Measurements from ENCODE around the gene MYL12B. TPM values are rescaled to one million over a fixed set of nuclear protein-coding genes. Genes with fewer than 3 reads are reported as not detected.

Gene MYL12B
- total RNA-seq, 1 donor from 2014 or later = 214 TPM

DNA sequence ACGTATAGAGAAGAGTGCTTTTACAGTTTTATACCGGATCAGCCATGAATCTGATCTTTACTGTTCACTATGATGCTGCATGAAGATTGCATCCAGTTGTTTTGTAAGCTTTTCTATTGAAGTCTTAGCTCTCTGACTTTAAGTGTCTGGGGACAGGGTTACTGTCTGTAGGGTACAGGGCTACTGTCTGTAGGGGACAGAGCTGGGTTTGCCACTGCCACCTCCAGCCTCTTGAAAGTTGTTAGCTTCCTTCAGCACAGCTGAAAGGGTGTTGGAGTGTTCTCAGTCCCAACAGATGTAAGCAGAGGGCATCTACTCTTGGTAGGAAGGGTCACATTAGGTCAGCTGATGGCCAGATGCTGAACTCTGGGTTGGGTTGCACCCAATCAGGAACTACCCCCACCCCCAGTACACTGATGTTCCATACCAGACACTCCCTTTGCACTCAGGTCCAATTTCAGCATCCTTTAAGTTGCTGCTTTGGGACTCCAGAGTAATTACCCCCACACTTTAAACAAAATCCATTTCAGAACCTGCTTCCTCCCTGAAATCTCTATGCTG is 58.0 kb downstream of the MYL12B start:
- DNase-seq (ENCODE audit: extremely low spot score in 2 of 2) = no peak
- no peak overlapping the region for H3K4me3 ChIP-seq
- intact Hi-C loops (cut with DNase I) = no loop called here
- H3K4me1 ChIP-seq = no peaks in the 10 kb centered on the region
- TF ChIP-seq, protein P1, sequence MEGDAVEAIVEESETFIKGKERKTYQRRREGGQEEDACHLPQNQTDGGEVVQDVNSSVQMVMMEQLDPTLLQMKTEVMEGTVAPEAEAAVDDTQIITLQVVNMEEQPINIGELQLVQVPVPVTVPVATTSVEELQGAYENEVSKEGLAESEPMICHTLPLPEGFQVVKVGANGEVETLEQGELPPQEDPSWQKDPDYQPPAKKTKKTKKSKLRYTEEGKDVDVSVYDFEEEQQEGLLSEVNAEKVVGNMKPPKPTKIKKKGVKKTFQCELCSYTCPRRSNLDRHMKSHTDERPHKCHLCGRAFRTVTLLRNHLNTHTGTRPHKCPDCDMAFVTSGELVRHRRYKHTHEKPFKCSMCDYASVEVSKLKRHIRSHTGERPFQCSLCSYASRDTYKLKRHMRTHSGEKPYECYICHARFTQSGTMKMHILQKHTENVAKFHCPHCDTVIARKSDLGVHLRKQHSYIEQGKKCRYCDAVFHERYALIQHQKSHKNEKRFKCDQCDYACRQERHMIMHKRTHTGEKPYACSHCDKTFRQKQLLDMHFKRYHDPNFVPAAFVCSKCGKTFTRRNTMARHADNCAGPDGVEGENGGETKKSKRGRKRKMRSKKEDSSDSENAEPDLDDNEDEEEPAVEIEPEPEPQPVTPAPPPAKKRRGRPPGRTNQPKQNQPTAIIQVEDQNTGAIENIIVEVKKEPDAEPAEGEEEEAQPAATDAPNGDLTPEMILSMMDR (IDR thresholded peaks at IDR 0.05) = no peak
- TF ChIP-seq POLR2A (IDR thresholded peaks at IDR 0.05) (no peak), POLR2AphosphoS5 (IDR thresholded peaks at IDR 0.05; ENCODE audit: insufficient read depth in 1 of 2, low read depth in 1 of 2) (no peak)
- no peaks in the 10 kb centered on the region for H3K36me3 ChIP-seq
- no peaks in the 10 kb centered on the region for H3K9me3 ChIP-seq
- H3K27me3 ChIP-seq = no peaks in the 10 kb centered on the region
- H3K27ac ChIP-seq = no peak overlapping the region

DNA sequence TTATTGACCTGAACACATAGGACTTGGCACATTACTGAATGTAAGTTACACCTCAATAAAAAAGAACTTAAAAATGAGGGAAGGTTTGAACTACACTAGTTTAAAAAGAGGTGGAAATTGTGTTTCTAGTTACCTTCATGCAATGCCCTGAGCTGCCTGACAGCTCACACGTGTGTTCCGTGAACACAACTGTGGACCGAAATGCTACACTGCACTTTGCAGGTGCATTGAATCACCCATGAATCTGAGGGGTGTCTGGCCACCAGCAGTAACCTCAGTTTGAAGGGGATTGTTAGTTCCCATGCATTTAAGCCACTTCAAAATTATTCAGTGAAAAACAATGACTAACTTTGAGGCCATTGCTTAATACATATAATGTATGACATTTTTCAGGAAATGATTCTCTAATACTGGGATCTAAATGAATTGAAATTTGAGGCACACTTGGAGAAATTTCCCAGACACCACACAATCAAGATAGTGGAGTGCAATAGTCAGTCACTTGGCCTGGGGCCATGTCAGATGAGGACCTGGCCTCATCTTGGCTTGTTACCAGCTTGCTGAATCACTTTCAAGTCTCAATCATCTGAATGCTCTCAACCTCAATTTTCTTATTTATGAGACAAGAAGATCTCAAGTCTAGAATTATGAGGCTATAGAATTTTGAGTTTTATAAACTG is 59.3 kb downstream of the MYL12B start:
- Histone ChIP-seq H3K36me3 (no peaks in the 10 kb centered on the region), H3K27ac (no peak overlapping the region), H3K9me3 (no peaks in the 10 kb centered on the region), H3K4me3 (no peak overlapping the region), H3K4me1 (no peaks in the 10 kb centered on the region), H3K27me3 (no peaks in the 10 kb centered on the region)
- TF ChIP-seq, protein P1 (IDR thresholded peaks at IDR 0.05) = no peak
- TF ChIP-seq POLR2A (IDR thresholded peaks at IDR 0.05) = no peak
- TF ChIP-seq POLR2AphosphoS5 (IDR thresholded peaks at IDR 0.05; ENCODE audit: insufficient read depth in 1 of 2, low read depth in 1 of 2) = no peak
- intact Hi-C loops (cut with DNase I) = no loop called here
- no peak for DNase-seq (ENCODE audit: extremely low spot score in 2 of 2)

DNA sequence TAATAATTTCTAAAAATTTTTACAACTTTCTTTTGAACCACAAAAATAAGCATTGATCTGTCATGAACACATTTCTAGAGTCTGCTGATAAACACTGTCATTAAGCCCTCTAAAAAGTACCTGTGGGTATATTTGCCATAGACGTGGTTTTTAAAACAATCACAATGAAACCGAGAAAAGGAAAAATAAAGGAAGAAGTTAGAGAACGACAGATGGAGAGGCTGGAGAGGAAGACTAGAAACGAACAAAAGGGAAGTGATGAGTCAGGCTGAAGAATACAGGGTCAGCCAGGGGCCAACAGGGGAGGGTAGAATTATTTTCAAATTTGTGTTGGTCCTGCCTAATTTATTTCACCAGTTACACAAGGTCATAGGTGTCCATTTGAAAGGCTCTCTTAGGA is 62.0 kb downstream of the MYL12B start:
- TF ChIP-seq, protein P1 (IDR thresholded peaks at IDR 0.05) = no peak
- TF ChIP-seq POLR2AphosphoS5 (IDR thresholded peaks at IDR 0.05; ENCODE audit: insufficient read depth in 1 of 2, low read depth in 1 of 2) (no peak), POLR2A (IDR thresholded peaks at IDR 0.05) (no peak)
- Histone ChIP-seq H3K4me1 (no peaks in the 10 kb centered on the region), H3K27ac (no peak overlapping the region), H3K9me3 (no peaks in the 10 kb centered on the region), H3K4me3 (no peak overlapping the region), H3K27me3 (no peaks in the 10 kb centered on the region), H3K36me3 (no peaks in the 10 kb centered on the region)
- no peak for DNase-seq (ENCODE audit: extremely low spot score in 2 of 2)
- intact Hi-C loops (cut with DNase I) = no loop called here

Other genes starting within 250 kb of the MYL12B start
- 19.4 TPM for gene LPIN2, start 249.0 kb upstream of the MYL12B start, total RNA-seq
- gene MYOM1, start 42.2 kb upstream of the MYL12B start, total RNA-seq = 1.2 TPM
- gene MYL12A, start 14.3 kb upstream of the MYL12B start, total RNA-seq = 193 TPM
- gene TGIF1, start 188.0 kb downstream of the MYL12B start, total RNA-seq = 60.9 TPM